GM23338 (cell line): ENCODE data around the gene PREB. TPM values are rescaled to one million over a fixed set of nuclear protein-coding genes. Genes with fewer than 3 reads are reported as not detected.

Source experiments
- ATAC-seq: fragments of 200-7000 bp; cut with Tn5 transposase; 3 replicates; pipeline ENCODE4 v1.9.1; 2020
- DNase-seq: peaks from one replicate; pipeline ENCODE4 v3.0.0-alpha.2; 2015; ENCODE audit warnings: low spot score
- H2AFZ ChIP-seq: fragments of 200-600 bp; sonication (generic); 2 replicates; pipeline ENCODE4 v1.8.0; 2016; ENCODE audit warnings: antibody characterized with exemption, mild to moderate bottlenecking, moderate library complexity
- H3F3A ChIP-seq: fragments of 200-600 bp; sonication (generic); replicated peaks from 2 replicates; pipeline ENCODE4 v1.8.0; 2017; ENCODE audit warnings: antibody characterized with exemption, mixed run types, low read depth
- H3K27ac ChIP-seq: fragments of 200-600 bp; sonication (generic); 2 replicates; pipeline ENCODE4 v1.6.1; 2016; ENCODE audit warnings: low read depth
- H3K27me3 ChIP-seq: fragments of 200-600 bp; sonication (generic); 2 replicates; pipeline ENCODE4 v1.8.0; 2016; ENCODE audit warnings: mild to moderate bottlenecking, mixed run types, moderate library complexity; ENCODE audit not compliant: insufficient read depth
- H3K36me3 ChIP-seq: fragments of 200-600 bp; sonication (generic); 2 replicates; pipeline ENCODE4 v1.8.0; 2016; ENCODE audit warnings: mild to moderate bottlenecking; ENCODE audit not compliant: insufficient read depth
- H3K4me1 ChIP-seq: fragments of 200-600 bp; sonication (generic); 2 replicates; pipeline ENCODE4 v1.8.0; 2016; ENCODE audit warnings: mild to moderate bottlenecking, moderate library complexity; ENCODE audit not compliant: insufficient read depth
- H3K4me2 ChIP-seq: fragments of 200-600 bp; sonication (generic); 2 replicates; pipeline ENCODE4 v1.7.1; 2017; ENCODE audit warnings: mixed run types
- H3K4me3 ChIP-seq: fragments of 200-600 bp; sonication (generic); 2 replicates; pipeline ENCODE4 v1.6.1; 2016; ENCODE audit warnings: mixed run types
- H3K79me2 ChIP-seq: fragments of 200-600 bp; sonication (generic); replicated peaks from 2 replicates; pipeline ENCODE4 v1.8.0; 2017; ENCODE audit warnings: mild to moderate bottlenecking; ENCODE audit not compliant: insufficient read depth
- H3K9me2 ChIP-seq: fragments of 200-600 bp; sonication (generic); 2 replicates; pipeline ENCODE4 v1.8.0; 2017; ENCODE audit not compliant: insufficient read depth
- H4K20me1 ChIP-seq: fragments of 200-600 bp; sonication (generic); replicated peaks from 2 replicates; pipeline ENCODE4 v1.8.0; 2017; ENCODE audit warnings: mild to moderate bottlenecking; ENCODE audit not compliant: insufficient read depth
- H3K27ac Mint-ChIP-seq: 2 replicates; pipeline ENCODE4 v1.8.0; 2020; ENCODE audit warnings: inconsistent platforms, mild to moderate bottlenecking, moderate library complexity, mixed read lengths
- H3K27me3 Mint-ChIP-seq: 3 replicates; pipeline ENCODE4 v1.8.0; 2022; ENCODE audit warnings: low read depth, mild to moderate bottlenecking, moderate library complexity, mixed read lengths, inconsistent platforms; ENCODE audit not compliant: insufficient read depth, poor library complexity
- H3K36me3 Mint-ChIP-seq: 3 replicates; pipeline ENCODE4 v1.8.0; 2021; ENCODE audit warnings: low read depth, mild to moderate bottlenecking, inconsistent platforms, moderate library complexity, mixed read lengths
- H3K4me1 Mint-ChIP-seq: 3 replicates; pipeline ENCODE4 v1.8.0; 2020; ENCODE audit warnings: mild to moderate bottlenecking, inconsistent platforms, mixed read lengths
- H3K4me3 Mint-ChIP-seq: 3 replicates; pipeline ENCODE4 v1.8.0; 2021; ENCODE audit warnings: moderate library complexity, mild to moderate bottlenecking, inconsistent platforms, mixed read lengths
- H3K9me3 Mint-ChIP-seq: 3 replicates; pipeline ENCODE4 v1.8.0; 2020; ENCODE audit warnings: moderate library complexity, mild to moderate bottlenecking, inconsistent platforms, mixed read lengths
- CREB1 ChIP-seq: fragments of 250-450 bp; sonication (Bioruptor Pico); IDR thresholded peaks from 2 replicates; pipeline ENCODE4 v1.5.0; 2020; ENCODE audit warnings: low read depth, mild to moderate bottlenecking, moderate library complexity
- EZH2 ChIP-seq: fragments of 200-600 bp; sonication (generic); IDR thresholded peaks from one replicate; pipeline ENCODE4 v1.8.0; 2017; ENCODE audit warnings: antibody characterized with exemption, mild to moderate bottlenecking, low read depth; ENCODE audit not compliant: unreplicated experiment
- EZH2phosphoT487 ChIP-seq: fragments of 200-600 bp; sonication (generic); IDR thresholded peaks from one replicate; pipeline ENCODE4 v1.8.1; 2018; ENCODE audit warnings: antibody characterized with exemption; ENCODE audit not compliant: unreplicated experiment
- JUNB ChIP-seq: IDR thresholded peaks from one replicate; pipeline ENCODE4 v1.6.1; 2016; ENCODE audit warnings: antibody characterized with exemption; ENCODE audit not compliant: unreplicated experiment
- POLR2AphosphoS5 ChIP-seq: IDR thresholded peaks from 2 replicates; pipeline ENCODE4 v1.6.1; 2016; ENCODE audit warnings: antibody characterized with exemption, low read depth
- REST ChIP-seq: IDR thresholded peaks from one replicate; pipeline ENCODE4 v1.6.1; 2018; ENCODE audit warnings: antibody characterized with exemption; ENCODE audit not compliant: unreplicated experiment
- STAT1 ChIP-seq: IDR thresholded peaks from one replicate; pipeline ENCODE4 v1.6.1; 2016; ENCODE audit warnings: antibody characterized with exemption; ENCODE audit not compliant: unreplicated experiment
- ZNF114 ChIP-seq: fragments of 250-450 bp; sonication (Bioruptor Pico); IDR thresholded peaks from 2 replicates; pipeline ENCODE4 v1.5.0; 2020; ENCODE audit warnings: mild to moderate bottlenecking, moderate library complexity
- ZNF331 ChIP-seq: fragments of 250-450 bp; sonication (Bioruptor Pico); IDR thresholded peaks from 2 replicates; pipeline ENCODE4 v1.5.0; 2020; ENCODE audit warnings: low read depth, mild to moderate bottlenecking, moderate library complexity
- ZNF462 ChIP-seq: fragments of 250-450 bp; sonication (Bioruptor Pico); IDR thresholded peaks from 2 replicates; pipeline ENCODE4 v1.5.0; 2020; ENCODE audit warnings: mild to moderate bottlenecking, moderate library complexity
- polyA plus RNA-seq: library from polyadenylated mRNA; unstranded; fragments of >200 nt; fragmentation: Nextera tagmentation; extraction: Ambion mirVana; gene quantifications from 2 replicates; pipeline ENCODE4 v1.2.1, GENCODE V29; 2016
- total RNA-seq: library from RNA; depleted of rRNA; stranded (reverse); fragments of >200 nt; shearing (Covaris generic); gene quantifications from 2 replicates; pipeline ENCODE4 v1.2.3, GENCODE V29; 2014
- TF ChIP-seq, protein P1 (sequence below): IDR thresholded peaks from 2 replicates; pipeline ENCODE4 v1.6.1; 2016; ENCODE audit warnings: antibody characterized with exemption

The PREB gene
- total and polyA plus RNA-seq, 2 experiments from 2014 or later: 41.2 to 79.7 TPM

DNA sequence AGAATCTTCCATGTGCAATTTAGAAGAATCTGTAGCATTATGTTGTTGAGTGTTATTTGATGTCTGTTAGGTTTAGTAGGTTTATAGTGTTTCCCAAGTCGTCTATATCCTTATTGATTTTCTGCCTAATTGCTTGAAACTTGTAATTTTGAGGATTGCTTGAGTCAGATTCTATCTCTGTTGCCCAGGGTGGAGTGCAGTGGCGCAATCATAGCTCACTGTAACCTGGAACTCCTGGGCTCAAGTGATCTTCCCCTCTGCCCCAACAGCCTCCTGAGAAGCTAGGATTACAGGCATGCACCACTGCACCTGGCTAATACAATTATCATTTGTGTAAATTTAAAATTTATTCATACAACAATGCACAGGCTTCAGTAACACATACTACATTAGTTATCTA lies 11.2 kb upstream of the PREB start:
- no peak overlapping the region for H3K27ac Mint-ChIP-seq
- H3K36me3 Mint-ChIP-seq: no peaks in the 10 kb centered on the region
- H3K27me3 Mint-ChIP-seq: peaks cover 5% of the 10 kb centered on the region
- H3K27ac ChIP-seq: no peak overlapping the region
- H3K9me3 Mint-ChIP-seq: no peaks in the 10 kb centered on the region
- H3K4me3 ChIP-seq: no peak overlapping the region
- DNase-seq (no peak), ATAC-seq (no peak)
- H3K79me2 ChIP-seq: no peaks in the 10 kb centered on the region
- H3K9me2 ChIP-seq: no peaks in the 10 kb centered on the region
- H4K20me1 ChIP-seq: no peaks in the 10 kb centered on the region
- no peaks in the 10 kb centered on the region for H3K4me1 Mint-ChIP-seq
- no peaks in the 10 kb centered on the region for H3K36me3 ChIP-seq
- H3K27me3 ChIP-seq: no peaks in the 10 kb centered on the region
- no peak overlapping the region for H3K4me2 ChIP-seq
- TF ChIP-seq, protein P1, sequence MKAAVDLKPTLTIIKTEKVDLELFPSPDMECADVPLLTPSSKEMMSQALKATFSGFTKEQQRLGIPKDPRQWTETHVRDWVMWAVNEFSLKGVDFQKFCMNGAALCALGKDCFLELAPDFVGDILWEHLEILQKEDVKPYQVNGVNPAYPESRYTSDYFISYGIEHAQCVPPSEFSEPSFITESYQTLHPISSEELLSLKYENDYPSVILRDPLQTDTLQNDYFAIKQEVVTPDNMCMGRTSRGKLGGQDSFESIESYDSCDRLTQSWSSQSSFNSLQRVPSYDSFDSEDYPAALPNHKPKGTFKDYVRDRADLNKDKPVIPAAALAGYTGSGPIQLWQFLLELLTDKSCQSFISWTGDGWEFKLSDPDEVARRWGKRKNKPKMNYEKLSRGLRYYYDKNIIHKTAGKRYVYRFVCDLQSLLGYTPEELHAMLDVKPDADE: no peak
- no peak overlapping the region for H3K4me3 Mint-ChIP-seq
- H3F3A ChIP-seq: no peaks in the 10 kb centered on the region
- no peak overlapping the region for H2AFZ ChIP-seq
- H3K4me1 ChIP-seq: no peaks in the 10 kb centered on the region

GRCh38 chr2:27143285-27143684 lies 8.8 kb upstream of the PREB start:
- no peak overlapping the region for H3K4me3 ChIP-seq
- H3K36me3 ChIP-seq: no peaks in the 10 kb centered on the region
- H3K27me3 ChIP-seq: no peaks in the 10 kb centered on the region
- H3K36me3 Mint-ChIP-seq: no peaks in the 10 kb centered on the region
- no peaks in the 10 kb centered on the region for H3K4me1 Mint-ChIP-seq
- no peak overlapping the region for H3K4me2 ChIP-seq
- H4K20me1 ChIP-seq: no peaks in the 10 kb centered on the region
- no peak overlapping the region for H3K27ac ChIP-seq
- no peaks in the 10 kb centered on the region for H3K9me3 Mint-ChIP-seq
- H3K4me1 ChIP-seq: no peaks in the 10 kb centered on the region
- no peak for DNase-seq
- no peak for ATAC-seq
- H3K79me2 ChIP-seq: no peaks in the 10 kb centered on the region
- no peaks in the 10 kb centered on the region for H3F3A ChIP-seq
- H3K27ac Mint-ChIP-seq: no peak overlapping the region
- H2AFZ ChIP-seq: no peak overlapping the region
- peaks cover 7% of the 10 kb centered on the region for H3K27me3 Mint-ChIP-seq
- no peak overlapping the region for H3K4me3 Mint-ChIP-seq
- H3K9me2 ChIP-seq: no peaks in the 10 kb centered on the region
- TF ChIP-seq ZNF331 (CRISPR knock-in tag) (no peak), ZNF114 (no peak), EZH2phosphoT487 (no peak), POLR2AphosphoS5 (no peak), STAT1 (no peak), CREB1 (no peak), REST (no peak), ZNF462 (no peak), JUNB (no peak), EZH2 (no peak)
- TF ChIP-seq, protein P1: no peak
